SK-N-SH (cell line): ENCODE results near the gene NRCAM. TPM values are rescaled to one million over a fixed set of nuclear protein-coding genes. Genes with fewer than 3 reads are reported as not detected.
"Not testable (repeated sequence)": the region's sequence is repeated elsewhere in the genome, so short reads cannot be mapped to it uniquely, and the experiment has no call there.

ENCODE experiments used
- CTCF ChIA-PET: fragments of 300-600, 350-600 bp; formaldehyde crosslinking; extraction: SDS; loops from one replicate; lab custom pipeline; 2021; lab: Yijun Ruan, JAX
- POLR2A ChIA-PET: fragments of 350-600 bp; sonication (Branson Sonifier 250); formaldehyde crosslinking; extraction: SDS; loops from one replicate; lab custom pipeline; 2020; ENCODE audit warnings: antibody characterized with exemption, inconsistent platforms; lab: Yijun Ruan, JAX
- DNase-seq: peaks from one replicate; pipeline ENCODE4 v3.0.0; 2012
- H2AFZ ChIP-seq: fragments of 200-600 bp; sonication (generic); 2 replicates; pipeline ENCODE4 v1.8.1; 2016; ENCODE audit warnings: antibody characterized with exemption, mild to moderate bottlenecking, low read depth
- H3F3A ChIP-seq: fragments of 200-600 bp; sonication (generic); replicated peaks from 2 replicates; pipeline ENCODE3; 2016; ENCODE audit warnings: antibody characterized with exemption, mild to moderate bottlenecking; ENCODE audit not compliant: insufficient read depth
- H3K27ac ChIP-seq, 2 experiments: fragments of 200-500 bp in 1 of 2; fragments of 200-600 bp in 1 of 2; sonication (Bioruptor generic) in 1 of 2; sonication (generic), shearing (Covaris generic) in 1 of 2; 2 replicates each; pipeline versions ENCODE4 v1.5.1 to v1.6.1; 2014 to 2016; ENCODE audit warnings: low read depth in 2 of 2, inconsistent platforms in 1 of 2, low read length in 1 of 2, mild to moderate bottlenecking in 1 of 2, mixed read lengths in 1 of 2
- H3K27me3 ChIP-seq: fragments of 200-600 bp; sonication (generic), shearing (Covaris generic); 2 replicates; pipeline ENCODE4 v1.6.1; 2016; ENCODE audit warnings: mixed run types; ENCODE audit not compliant: insufficient read depth
- H3K36me3 ChIP-seq, 2 experiments: fragments of 200-500 bp in 1 of 2; fragments of 200-600 bp in 1 of 2; sonication (Bioruptor generic) in 1 of 2; sonication (generic) in 1 of 2; replicated peaks in 1 of 2; 2 replicates each; pipeline versions ENCODE3 to v1.5.1; 2014 to 2016; ENCODE audit warnings: low read length in 1 of 2, mild to moderate bottlenecking in 1 of 2; ENCODE audit not compliant: insufficient read depth in 2 of 2, control insufficient read depth in 1 of 2
- H3K4me1 ChIP-seq, 2 experiments: fragments of 200-500 bp in 1 of 2; fragments of 200-600 bp in 1 of 2; sonication (Bioruptor generic) in 1 of 2; sonication (generic), shearing (Covaris generic) in 1 of 2; 2 replicates each; pipeline versions ENCODE4 v1.5.1 to v1.6.1; 2014 to 2016; ENCODE audit warnings: low read depth in 1 of 2, low read length in 1 of 2, mixed run types in 1 of 2; ENCODE audit not compliant: insufficient read depth in 2 of 2, control insufficient read depth in 1 of 2
- H3K4me2 ChIP-seq: fragments of 200-600 bp; sonication (generic), shearing (Covaris generic); 2 replicates; pipeline ENCODE4 v1.6.1; 2017; ENCODE audit warnings: mixed run types
- H3K4me3 ChIP-seq, 2 experiments: fragments of 200-500 bp in 1 of 2; fragments of 200-600 bp in 1 of 2; sonication (Bioruptor generic) in 1 of 2; sonication (generic), shearing (Covaris generic) in 1 of 2; 2 replicates each; pipeline versions ENCODE4 v1.5.1 to v1.8.1; 2014 to 2016; ENCODE audit warnings: low read depth in 2 of 2, inconsistent platforms in 1 of 2, low read length in 1 of 2, mild to moderate bottlenecking in 1 of 2, mixed read lengths in 1 of 2, moderate library complexity in 1 of 2
- H3K79me2 ChIP-seq: fragments of 200-600 bp; sonication (generic); 2 replicates; pipeline ENCODE4 v1.8.1; 2017; ENCODE audit warnings: mild to moderate bottlenecking; ENCODE audit not compliant: insufficient read depth
- H3K9ac ChIP-seq: fragments of 200-600 bp; sonication (generic); 2 replicates; pipeline ENCODE4 v1.6.1; 2017; ENCODE audit warnings: mixed run types
- H3K9me2 ChIP-seq: fragments of 200-600 bp; sonication (generic); 2 replicates; pipeline ENCODE4 v1.6.1; 2017; ENCODE audit warnings: mixed run types
- H3K9me3 ChIP-seq: fragments of 200-600 bp; sonication (generic); 2 replicates; pipeline ENCODE4 v1.6.1; 2017; ENCODE audit warnings: mixed run types, mild to moderate bottlenecking, moderate library complexity
- H4K20me1 ChIP-seq: fragments of 200-600 bp; sonication (generic); 2 replicates; pipeline ENCODE4 v1.6.1; 2017; ENCODE audit warnings: mild to moderate bottlenecking, mixed run types; ENCODE audit not compliant: insufficient read depth
- CHD2 ChIP-seq: fragments of 150-350 bp; IDR thresholded peaks from 2 replicates; pipeline ENCODE4 v1.6.1; 2018; ENCODE audit warnings: low read length; ENCODE audit not compliant: partially characterized antibody
- EZH2phosphoT487 ChIP-seq: fragments of 200-600 bp; sonication (generic); IDR thresholded peaks from 2 replicates; pipeline ENCODE4 v1.6.1; 2017; ENCODE audit warnings: low read depth, mixed run types, mild to moderate bottlenecking, antibody characterized with exemption, moderate library complexity, borderline replicate concordance
- FOSL2 ChIP-seq: IDR thresholded peaks from 2 replicates; pipeline ENCODE4 v1.4.0; 2012; ENCODE audit warnings: low read depth, mild to moderate bottlenecking, moderate library complexity, borderline replicate concordance
- FOXM1 ChIP-seq: IDR thresholded peaks from 2 replicates; pipeline ENCODE4 v1.4.0; 2012; ENCODE audit warnings: low read depth, mild to moderate bottlenecking
- GABPA ChIP-seq: IDR thresholded peaks from 2 replicates; pipeline ENCODE4 v1.4.0; 2012; ENCODE audit warnings: low read depth, mild to moderate bottlenecking
- GATA2 ChIP-seq: sonication (generic); formaldehyde crosslinking; IDR thresholded peaks from 2 replicates; pipeline ENCODE4 v1.5.0; 2020; ENCODE audit warnings: mild to moderate bottlenecking, missing genetic modification reagents
- JUND ChIP-seq: IDR thresholded peaks from 2 replicates; pipeline ENCODE4 v1.4.0; 2012
- MXI1 ChIP-seq: IDR thresholded peaks from 2 replicates; pipeline ENCODE4 v1.6.1; 2012; ENCODE audit warnings: mild to moderate bottlenecking, low read depth, low read length, improper control_type of control experiment
- NFIC ChIP-seq: IDR thresholded peaks from 2 replicates; pipeline ENCODE4 v1.4.0; 2012; ENCODE audit warnings: borderline replicate concordance
- NRF1 ChIP-seq: IDR thresholded peaks from 2 replicates; pipeline ENCODE4 v1.6.1; 2012; ENCODE audit warnings: low read depth, mild to moderate bottlenecking, low read length
- TEAD4 ChIP-seq: IDR thresholded peaks from 2 replicates; pipeline ENCODE4 v1.4.0; 2012; ENCODE audit warnings: mild to moderate bottlenecking, borderline replicate concordance; ENCODE audit not compliant: insufficient read depth
- YY1 ChIP-seq: IDR thresholded peaks from 2 replicates; pipeline ENCODE4 v1.4.0; 2012; ENCODE audit warnings: low read depth, mild to moderate bottlenecking
- WGBS: methylation state at CpG from one replicate; pipeline ENCODE4 v1.1.6; 2017; ENCODE audit warnings: low lambda C conversion rate; 5-methylcytosine and 5-hydroxymethylcytosine counted together
- polyA plus RNA-seq, 3 experiments: library from polyadenylated mRNA; depleted of rRNA; stranded (reverse); fragments of >200 nt; gene quantifications; 2 replicates each; pipeline ENCODE4 v1.2.3, GENCODE V29; 2012
- TF ChIP-seq, protein P1 (sequence below): IDR thresholded peaks from 2 replicates; pipeline ENCODE4; 2012
- TF ChIP-seq, protein P2 (sequence below): fragments of 200-600 bp; sonication (generic); IDR thresholded peaks from 2 replicates; pipeline ENCODE4 v1.6.1; 2017; ENCODE audit warnings: antibody characterized with exemption, mild to moderate bottlenecking, moderate library complexity
- TF ChIP-seq, protein P3 (sequence below): fragments of 150-350 bp; IDR thresholded peaks from 2 replicates; pipeline ENCODE4 v1.6.1; 2017; ENCODE audit warnings: antibody characterized with exemption, low read length, low read depth, borderline replicate concordance
- TF ChIP-seq, protein P4 (sequence below): IDR thresholded peaks from 2 replicates; pipeline ENCODE4 v1.6.1; 2012; ENCODE audit warnings: mild to moderate bottlenecking, low read depth, low read length, moderate library complexity
- TF ChIP-seq, protein P5 (sequence below): fragments of 150-350 bp; IDR thresholded peaks from 2 replicates; pipeline ENCODE4 v1.6.1; 2016; ENCODE audit warnings: mild to moderate bottlenecking, low read depth, low read length

Gene NRCAM
- polyA plus RNA-seq, 1 of the 3 experiments (the other 2 are of a cell fraction): 1.1 TPM

DNA sequence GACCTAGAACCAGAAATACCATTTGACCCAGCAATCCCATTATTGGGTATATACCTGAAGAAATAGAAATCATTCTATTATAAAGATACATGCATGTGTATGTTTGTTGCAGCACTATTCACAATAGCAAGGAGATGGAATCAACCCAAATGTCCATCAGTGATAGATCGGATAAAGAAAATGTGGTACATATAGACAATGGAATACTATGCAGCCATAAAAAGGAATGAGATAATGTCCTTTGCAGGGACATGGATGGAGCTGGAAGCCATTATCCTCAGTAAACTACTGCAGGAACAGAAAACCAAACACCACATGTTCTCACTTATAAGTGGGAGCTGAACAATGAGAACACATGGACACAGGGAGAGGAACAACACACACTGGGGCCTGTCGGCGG is 196.8 kb downstream of the NRCAM start:
- H3K9ac ChIP-seq, H3K4me1 ChIP-seq, CTCF ChIA-PET, H3K9me2 ChIP-seq, H3F3A ChIP-seq, H3K27ac ChIP-seq, H3K9me3 ChIP-seq, H4K20me1 ChIP-seq, DNase-seq, H3K36me3 ChIP-seq, H3K4me2 ChIP-seq, H3K79me2 ChIP-seq, H2AFZ ChIP-seq, POLR2A ChIA-PET, H3K27me3 ChIP-seq, H3K4me3 ChIP-seq: not testable (repeated sequence)
- 69% methylated on average over 3 of the region's 3 CpGs for WGBS

DNA sequence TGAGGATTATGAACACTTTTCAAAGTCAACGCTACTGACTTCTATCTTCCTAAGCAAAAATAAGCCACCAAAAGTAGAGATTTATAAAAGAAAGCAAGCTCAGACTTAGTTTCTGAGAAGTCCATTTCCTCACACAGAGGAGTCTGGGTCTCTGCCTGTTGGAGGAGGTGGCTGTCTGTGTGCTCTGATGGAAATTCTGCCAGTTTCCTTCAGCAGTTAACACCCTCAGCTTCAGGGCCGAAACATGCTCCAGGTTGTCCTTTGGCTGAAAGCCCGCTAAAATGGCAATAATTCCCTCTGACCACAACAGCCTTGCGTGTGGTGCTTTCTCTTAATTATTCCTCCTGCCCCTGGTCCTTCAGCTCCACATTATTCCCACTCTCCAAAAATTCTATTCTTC is 198.3 kb downstream of the NRCAM start:
- no peak overlapping the region for H3K9ac ChIP-seq
- peaks cover 0 to 12% of the 10 kb centered on the region in 2 experiments; a peak in 2 of 4 replicates for H3K4me1 ChIP-seq
- no peaks in the 10 kb centered on the region for H4K20me1 ChIP-seq
- no peaks in the 10 kb centered on the region for H3K27me3 ChIP-seq
- no peaks in the 10 kb centered on the region for H3F3A ChIP-seq
- no peaks in the 10 kb centered on the region for H3K36me3 ChIP-seq
- WGBS: 37% methylated on average over 4 of the region's 4 CpGs
- CTCF ChIA-PET: interaction anchor here (0.6 to 1.5 kb wide), 3 partner anchors 9 to 40 kb away, joined by 3 to 8 read pairs (median 3); no protein-coding TSS in a partner anchor
- H2AFZ ChIP-seq: no peak overlapping the region
- no peak for DNase-seq
- no peak overlapping the region for H3K4me2 ChIP-seq
- H3K9me2 ChIP-seq: no peaks in the 10 kb centered on the region
- POLR2A ChIA-PET: no interaction called here
- no peaks in the 10 kb centered on the region for H3K79me2 ChIP-seq
- no peak overlapping the region for H3K27ac ChIP-seq
- H3K9me3 ChIP-seq: no peaks in the 10 kb centered on the region
- no peak overlapping the region for H3K4me3 ChIP-seq
- TF ChIP-seq MXI1 (no peak), YY1 (no peak), GATA2 (no peak), FOSL2 (no peak), CHD2 (no peak), JUND (no peak), NRF1 (no peak), TEAD4 (no peak), FOXM1 (no peak), NFIC (no peak), EZH2phosphoT487 (no peak), GABPA (no peak)
- TF ChIP-seq, protein P1, sequence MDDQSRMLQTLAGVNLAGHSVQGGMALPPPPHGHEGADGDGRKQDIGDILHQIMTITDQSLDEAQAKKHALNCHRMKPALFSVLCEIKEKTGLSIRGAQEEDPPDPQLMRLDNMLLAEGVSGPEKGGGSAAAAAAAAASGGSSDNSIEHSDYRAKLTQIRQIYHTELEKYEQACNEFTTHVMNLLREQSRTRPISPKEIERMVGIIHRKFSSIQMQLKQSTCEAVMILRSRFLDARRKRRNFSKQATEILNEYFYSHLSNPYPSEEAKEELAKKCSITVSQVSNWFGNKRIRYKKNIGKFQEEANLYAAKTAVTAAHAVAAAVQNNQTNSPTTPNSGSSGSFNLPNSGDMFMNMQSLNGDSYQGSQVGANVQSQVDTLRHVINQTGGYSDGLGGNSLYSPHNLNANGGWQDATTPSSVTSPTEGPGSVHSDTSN: no peak
- TF ChIP-seq, protein P2, sequence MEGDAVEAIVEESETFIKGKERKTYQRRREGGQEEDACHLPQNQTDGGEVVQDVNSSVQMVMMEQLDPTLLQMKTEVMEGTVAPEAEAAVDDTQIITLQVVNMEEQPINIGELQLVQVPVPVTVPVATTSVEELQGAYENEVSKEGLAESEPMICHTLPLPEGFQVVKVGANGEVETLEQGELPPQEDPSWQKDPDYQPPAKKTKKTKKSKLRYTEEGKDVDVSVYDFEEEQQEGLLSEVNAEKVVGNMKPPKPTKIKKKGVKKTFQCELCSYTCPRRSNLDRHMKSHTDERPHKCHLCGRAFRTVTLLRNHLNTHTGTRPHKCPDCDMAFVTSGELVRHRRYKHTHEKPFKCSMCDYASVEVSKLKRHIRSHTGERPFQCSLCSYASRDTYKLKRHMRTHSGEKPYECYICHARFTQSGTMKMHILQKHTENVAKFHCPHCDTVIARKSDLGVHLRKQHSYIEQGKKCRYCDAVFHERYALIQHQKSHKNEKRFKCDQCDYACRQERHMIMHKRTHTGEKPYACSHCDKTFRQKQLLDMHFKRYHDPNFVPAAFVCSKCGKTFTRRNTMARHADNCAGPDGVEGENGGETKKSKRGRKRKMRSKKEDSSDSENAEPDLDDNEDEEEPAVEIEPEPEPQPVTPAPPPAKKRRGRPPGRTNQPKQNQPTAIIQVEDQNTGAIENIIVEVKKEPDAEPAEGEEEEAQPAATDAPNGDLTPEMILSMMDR: no peak
- TF ChIP-seq, protein P3, sequence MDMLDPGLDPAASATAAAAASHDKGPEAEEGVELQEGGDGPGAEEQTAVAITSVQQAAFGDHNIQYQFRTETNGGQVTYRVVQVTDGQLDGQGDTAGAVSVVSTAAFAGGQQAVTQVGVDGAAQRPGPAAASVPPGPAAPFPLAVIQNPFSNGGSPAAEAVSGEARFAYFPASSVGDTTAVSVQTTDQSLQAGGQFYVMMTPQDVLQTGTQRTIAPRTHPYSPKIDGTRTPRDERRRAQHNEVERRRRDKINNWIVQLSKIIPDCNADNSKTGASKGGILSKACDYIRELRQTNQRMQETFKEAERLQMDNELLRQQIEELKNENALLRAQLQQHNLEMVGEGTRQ: no peak
- TF ChIP-seq, protein P4, sequence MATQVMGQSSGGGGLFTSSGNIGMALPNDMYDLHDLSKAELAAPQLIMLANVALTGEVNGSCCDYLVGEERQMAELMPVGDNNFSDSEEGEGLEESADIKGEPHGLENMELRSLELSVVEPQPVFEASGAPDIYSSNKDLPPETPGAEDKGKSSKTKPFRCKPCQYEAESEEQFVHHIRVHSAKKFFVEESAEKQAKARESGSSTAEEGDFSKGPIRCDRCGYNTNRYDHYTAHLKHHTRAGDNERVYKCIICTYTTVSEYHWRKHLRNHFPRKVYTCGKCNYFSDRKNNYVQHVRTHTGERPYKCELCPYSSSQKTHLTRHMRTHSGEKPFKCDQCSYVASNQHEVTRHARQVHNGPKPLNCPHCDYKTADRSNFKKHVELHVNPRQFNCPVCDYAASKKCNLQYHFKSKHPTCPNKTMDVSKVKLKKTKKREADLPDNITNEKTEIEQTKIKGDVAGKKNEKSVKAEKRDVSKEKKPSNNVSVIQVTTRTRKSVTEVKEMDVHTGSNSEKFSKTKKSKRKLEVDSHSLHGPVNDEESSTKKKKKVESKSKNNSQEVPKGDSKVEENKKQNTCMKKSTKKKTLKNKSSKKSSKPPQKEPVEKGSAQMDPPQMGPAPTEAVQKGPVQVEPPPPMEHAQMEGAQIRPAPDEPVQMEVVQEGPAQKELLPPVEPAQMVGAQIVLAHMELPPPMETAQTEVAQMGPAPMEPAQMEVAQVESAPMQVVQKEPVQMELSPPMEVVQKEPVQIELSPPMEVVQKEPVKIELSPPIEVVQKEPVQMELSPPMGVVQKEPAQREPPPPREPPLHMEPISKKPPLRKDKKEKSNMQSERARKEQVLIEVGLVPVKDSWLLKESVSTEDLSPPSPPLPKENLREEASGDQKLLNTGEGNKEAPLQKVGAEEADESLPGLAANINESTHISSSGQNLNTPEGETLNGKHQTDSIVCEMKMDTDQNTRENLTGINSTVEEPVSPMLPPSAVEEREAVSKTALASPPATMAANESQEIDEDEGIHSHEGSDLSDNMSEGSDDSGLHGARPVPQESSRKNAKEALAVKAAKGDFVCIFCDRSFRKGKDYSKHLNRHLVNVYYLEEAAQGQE: no peak
- TF ChIP-seq, protein P5, sequence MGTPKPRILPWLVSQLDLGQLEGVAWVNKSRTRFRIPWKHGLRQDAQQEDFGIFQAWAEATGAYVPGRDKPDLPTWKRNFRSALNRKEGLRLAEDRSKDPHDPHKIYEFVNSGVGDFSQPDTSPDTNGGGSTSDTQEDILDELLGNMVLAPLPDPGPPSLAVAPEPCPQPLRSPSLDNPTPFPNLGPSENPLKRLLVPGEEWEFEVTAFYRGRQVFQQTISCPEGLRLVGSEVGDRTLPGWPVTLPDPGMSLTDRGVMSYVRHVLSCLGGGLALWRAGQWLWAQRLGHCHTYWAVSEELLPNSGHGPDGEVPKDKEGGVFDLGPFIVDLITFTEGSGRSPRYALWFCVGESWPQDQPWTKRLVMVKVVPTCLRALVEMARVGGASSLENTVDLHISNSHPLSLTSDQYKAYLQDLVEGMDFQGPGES: no peak
